ENCODE measurements around the gene PRMT1.
"Not testable (repeated sequence)": the region's sequence is repeated elsewhere in the genome, so short reads cannot be mapped to it uniquely, and the experiment has no call there.

Gene PRMT1

DNA sequence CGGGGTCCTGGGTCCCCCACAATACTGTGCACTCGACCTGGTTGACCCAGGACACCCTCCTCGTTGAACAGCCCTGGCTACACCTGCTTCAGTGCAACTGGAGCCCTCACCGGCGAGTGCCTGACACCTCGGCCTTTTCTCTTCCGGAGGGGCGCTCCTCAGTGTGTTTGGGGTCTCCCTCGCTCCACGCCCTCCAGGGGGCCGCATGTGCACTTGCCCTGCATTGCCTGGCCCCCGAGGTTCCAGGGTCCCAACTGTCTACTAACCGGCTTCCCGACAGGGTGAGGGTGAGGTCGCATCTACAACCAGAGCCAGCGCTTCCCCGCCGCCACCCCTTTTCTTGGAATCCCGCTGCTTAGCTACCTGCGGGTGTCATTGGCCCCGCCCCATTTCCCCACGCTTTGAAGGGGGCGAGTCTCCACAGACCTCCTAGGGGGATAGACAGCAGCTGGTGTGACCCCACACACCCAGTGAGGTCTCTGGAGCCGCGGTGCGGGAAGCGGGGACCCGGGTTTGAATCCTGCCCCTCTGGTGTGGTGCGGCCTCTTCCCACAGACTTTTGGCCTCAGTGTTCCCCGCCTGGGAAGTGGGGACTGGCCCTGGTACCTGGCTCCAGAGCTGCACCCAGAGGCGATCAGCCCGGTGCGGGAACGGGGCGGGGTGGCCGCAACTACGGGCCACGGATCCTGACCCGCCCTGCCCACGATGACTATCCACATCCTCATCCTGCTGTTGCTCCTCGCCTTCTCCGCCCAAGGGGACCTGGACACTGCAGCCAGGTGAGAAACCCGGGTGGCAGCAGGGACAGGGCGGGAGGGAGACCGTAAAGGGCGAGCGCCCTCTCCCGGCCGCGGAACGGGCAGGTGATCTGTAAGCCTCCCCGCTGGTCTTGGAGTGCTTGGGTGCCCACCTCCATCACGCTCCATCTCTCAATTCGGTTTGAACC is 12.3 kb downstream of the PRMT1 start, which contains the start of gene ADM5:
TSS of gene ADM5 (plus strand) at position 462 of the 946 bp plus-strand sequence. CDS start at position 706, 244 bp downstream.
- no peak for DNase-seq

DNA sequence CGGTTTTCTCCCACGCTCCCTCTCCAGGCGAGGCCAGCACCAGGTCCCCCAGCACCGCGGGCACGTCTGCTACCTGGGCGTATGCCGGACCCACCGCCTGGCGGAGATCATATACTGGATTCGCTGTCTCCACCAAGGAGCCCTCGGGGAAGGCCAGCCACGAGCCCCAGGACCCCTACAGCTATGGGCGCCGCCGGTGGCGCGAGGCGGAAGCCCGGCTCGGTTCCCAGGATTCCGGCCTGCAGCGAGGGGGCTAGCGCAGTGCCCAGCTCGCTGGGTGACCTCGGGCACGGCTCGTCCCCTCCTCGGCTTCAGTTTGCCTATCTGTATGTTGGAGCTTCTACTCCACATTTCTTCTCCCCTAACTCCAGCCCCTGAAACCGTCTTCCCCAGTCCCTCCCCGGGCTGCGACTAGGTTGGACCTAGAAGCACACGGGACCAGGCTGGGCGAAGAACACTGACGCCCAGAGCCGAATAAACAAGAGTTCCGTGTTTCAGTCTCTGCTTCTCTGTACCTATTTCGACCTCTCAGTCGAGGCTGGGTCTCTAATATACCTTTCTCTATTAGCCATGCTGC is 13.1 kb downstream of the PRMT1 start:
- no peak for DNase-seq

DNA sequence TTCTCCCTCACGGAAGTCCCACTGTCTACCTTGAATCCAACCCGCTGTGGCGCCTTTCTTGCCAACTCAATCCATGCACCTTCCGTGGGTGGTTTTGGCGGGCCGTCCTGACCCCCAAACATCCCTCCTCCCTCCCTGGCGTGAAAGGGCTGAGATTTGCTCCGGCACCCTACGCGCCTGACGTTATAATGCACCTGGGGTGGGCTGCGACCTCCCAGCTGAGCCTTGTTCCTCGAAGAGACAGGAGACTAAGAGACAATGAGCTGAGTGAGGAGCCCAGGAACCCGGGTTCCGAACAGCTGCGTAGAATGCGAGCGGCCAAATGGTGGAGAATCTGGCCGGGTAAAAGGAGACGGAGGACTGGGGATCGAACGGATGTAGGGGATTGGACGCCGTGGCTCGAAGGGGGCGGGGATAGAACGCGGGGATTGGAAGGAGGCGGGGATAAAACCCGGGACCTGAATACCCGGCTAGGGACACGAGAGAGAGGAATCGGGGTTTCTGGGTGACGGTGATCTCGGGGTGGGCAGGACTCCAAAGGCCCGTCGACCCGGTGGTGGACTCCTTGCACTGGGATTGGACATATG is 13.7 kb downstream of the PRMT1 start, which contains the start of gene CPT1C:
TSS of gene CPT1C (plus strand) at position 461 of the 587 bp plus-strand sequence. CDS start 1,137 bp downstream, outside the sequence.
- no peak for DNase-seq

DNA sequence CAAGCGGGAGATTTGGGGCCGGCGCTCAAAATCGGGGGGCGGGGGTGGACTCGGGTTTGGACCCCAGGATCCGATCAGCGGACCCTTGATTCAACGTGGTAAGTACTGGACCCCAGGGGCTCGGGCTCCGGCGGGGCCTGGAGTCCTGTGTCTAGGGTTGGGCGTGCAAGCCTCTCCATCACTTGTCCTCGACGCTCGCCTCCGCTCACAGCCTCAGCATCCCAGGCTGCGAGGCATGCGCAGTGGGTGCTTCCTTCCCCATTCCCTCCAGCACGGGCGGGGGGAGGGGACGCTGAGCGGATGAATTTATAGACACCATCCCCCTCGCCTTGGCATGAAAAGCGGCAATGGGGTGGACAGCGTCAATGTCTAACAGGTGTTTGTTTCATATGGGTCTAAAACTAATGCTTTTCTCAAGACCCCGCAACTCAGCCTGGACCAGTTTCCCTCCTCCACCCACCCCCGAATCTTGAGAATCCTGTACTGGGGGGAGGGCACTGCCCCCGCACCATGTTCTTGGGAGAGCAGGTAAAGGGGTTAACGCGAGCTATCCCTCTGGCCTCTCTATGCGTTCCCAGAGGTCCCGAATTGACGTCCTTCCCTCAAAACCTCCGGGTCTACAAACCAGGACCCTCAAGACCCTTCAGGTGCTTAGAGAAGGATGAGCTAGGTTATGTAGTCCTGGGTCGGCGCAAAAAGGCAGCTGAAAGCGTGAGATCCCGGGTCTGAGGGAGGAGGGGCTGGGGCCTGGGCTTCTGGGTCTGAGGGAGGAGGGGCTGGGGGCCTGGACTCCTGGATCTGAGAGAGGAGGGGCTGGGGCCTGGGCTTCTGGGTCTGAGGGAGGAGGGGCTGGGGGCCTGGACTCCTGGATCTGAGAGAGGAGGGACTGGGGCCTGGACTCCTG is 14.4 kb downstream of the PRMT1 start:
- DNase-seq, result no peak

DNA sequence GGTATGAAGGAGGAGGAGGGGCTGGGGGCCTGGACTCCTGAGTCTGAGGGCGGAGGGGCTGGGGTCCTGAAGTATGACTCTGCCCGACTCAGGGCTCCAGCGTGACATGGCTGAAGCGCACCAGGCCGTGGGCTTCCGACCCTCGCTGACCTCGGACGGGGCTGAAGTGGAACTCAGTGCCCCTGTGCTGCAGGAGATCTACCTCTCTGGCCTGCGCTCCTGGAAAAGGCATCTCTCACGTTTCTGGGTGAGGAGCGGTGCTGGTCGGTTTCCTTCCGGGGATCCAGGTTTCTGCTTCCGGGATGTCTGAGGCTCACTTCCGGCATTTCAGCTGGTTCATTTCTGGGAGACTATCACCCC is 15.1 kb downstream of the PRMT1 start:
- DNase-seq, result no peak

DNA sequence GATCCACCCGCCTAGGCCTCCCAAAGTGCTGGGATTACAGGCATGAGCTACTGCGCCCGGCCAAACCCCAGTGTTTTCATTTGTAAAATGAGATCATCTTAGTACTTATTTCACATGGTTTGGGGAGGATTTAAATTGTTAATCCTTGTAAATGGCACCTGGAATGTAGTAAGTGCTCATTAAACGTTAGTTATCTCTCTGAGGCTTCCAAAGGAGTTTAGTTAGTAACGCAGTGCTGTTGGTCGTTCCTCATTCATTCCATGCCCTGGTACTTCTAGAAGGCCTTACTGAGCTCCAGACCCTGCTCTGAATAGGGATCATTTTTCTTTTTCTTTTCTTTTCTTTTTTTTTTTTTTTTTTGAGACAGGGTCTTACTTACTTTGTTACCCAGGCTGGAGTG is 19.0 kb downstream of the PRMT1 start:
- DNase-seq, result no peak

DNA sequence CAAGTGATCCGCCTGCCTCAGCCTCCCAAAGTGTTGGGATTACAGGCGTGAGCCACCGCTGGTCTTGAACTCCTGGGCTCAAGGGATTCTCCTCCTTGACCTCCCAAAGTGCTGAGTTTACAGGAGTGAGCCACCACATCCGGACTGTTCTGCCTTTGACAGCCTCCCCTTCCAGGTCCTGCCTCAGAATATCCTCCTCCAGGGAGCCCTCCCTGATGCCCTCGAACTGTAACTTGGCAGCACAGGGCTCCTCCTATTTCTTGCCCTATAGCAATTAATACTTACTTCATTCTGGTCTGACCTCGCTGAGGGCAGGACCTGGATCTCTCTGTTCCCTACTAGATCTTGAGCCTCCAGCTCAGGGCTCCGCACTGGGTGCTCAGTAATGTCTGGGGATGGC is 19.8 kb downstream of the PRMT1 start:
- no peak for DNase-seq

DNA sequence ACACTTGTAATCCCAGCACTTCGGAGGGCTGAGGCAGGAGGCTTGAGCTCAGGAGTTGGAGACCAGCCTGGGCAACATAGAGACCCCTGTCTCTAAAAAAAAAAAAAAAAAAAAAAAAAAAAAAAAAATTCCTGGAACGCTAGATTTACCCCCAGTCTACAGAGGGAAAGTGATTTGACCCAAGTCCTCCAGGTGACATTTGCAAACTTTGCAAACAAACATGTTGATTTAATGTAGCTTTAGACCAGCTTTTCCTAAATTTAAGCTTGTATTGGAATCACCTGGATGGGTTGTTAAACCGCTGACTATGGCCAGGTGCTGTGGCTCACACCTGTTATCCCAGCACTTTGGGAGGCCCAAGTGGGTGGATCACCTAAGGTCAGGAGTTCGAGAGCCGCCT is 22.3 kb downstream of the PRMT1 start:
- no peak for DNase-seq

DNA sequence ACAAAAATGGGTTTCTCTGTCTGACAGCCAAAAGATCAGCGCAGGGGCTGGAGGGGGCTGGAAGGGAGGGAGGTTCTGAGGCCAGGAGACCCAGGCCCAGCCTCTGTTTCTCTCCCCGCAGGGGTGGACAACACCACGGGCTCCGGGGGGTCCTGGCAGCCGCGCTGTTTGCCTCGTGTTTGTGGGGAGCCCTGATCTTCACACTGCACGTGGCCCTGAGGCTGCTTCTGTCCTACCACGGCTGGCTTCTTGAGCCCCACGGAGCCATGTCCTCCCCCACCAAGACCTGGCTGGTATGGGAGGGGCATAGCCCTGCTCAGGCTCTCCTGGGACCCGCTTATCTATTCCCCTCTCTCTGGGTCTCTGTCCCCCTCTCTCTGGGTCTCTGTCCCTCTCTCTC is 23.5 kb downstream of the PRMT1 start:
- DNase-seq, result no peak

DNA sequence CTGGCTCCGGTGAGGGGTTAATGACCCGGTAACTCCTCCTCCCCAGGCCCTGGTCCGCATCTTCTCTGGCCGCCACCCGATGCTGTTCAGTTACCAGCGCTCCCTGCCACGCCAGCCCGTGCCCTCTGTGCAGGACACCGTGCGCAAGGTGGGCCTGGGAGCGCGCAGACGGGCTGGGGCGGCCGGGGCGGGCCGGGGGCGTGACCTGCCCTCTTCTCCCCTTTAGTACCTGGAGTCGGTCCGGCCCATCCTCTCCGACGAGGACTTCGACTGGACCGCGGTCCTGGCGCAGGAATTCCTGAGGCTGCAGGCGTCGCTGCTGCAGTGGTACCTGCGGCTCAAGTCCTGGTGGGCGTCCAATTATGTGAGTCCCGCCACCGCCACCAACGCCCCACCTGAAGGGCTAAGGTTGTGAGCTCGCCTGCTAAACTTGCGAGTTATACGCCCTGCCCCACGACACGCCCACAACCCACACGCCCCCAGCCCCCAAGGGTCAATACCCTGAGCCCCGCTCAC is 24.3 kb downstream of the PRMT1 start:
- DNase-seq, result no peak

- no peak for DNase-seq
Observed at GRCh38 chr19:49704888-49705642, 28.0 kb downstream of the PRMT1 start.

DNA sequence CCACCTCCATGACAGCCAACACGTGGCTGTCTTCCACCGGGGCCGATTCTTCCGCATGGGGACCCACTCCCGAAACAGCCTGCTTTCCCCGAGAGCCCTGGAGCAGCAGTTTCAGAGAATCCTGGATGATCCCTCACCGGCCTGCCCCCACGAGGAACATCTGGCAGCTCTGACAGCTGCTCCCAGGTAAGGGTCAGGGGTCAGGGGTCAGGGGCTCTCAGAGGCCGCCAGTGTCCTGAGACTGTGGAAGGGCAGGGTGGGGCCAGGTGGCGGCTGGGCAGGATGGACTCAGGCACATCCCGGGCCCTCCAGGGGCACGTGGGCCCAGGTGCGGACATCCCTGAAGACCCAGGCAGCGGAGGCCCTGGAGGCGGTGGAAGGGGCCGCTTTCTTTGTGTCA is 28.8 kb downstream of the PRMT1 start:
- DNase-seq, result no peak

DNA sequence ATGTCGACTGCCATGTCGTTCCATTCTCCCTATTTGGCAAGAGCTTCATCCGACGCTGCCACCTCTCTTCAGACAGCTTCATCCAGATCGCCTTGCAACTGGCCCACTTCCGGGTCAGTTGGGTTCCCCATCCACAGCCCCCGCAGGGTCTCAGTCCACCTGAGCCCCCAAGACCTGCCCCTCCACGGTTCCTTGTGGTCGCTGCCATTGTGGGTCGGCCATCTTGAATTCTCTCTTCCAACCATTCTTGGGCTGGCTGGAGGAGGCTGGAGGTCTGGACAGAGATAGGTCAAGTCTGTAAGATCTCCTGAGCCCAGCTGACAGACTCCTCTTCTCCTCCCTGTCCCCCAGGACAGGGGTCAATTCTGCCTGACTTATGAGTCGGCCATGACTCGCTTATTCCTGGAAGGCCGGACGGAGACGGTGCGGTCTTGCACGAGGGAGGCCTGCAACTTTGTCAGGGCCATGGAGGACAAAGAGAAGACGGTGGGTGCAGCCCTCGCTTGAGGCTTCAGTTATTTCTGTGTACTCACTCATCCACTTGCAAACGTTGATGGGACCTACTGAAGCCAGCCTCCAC is 33.4 kb downstream of the PRMT1 start:
- no peak for DNase-seq

- no peak for DNase-seq
Observed at GRCh38 chr19:49712397-49712859, 35.4 kb downstream of the PRMT1 start.

- DNase-seq, result no peak
Observed at GRCh38 chr19:49713236-49713845, 36.3 kb downstream of the PRMT1 start.

- DNase-seq, result no peak
Observed at GRCh38 chr19:49716154-49716553, 39.1 kb downstream of the PRMT1 start.

DNA sequence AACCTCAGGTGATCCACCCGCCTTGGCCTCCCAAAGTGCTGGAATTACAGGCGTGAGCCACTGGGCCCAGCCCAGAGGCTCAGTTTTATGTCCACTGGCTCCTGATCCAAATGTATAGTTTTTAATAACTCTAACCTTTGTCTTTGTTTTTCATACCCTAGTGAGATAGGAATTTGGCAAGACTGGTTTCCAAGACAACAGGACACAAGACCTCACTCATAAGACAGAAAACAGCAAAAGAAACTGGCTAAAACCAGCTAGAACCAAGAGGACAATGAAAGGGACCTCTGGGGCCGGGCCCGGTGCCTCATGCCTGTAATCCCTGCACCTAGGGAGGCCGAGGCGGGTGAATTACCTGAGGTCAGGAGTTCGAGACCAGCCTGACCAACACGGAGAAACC is 41.4 kb downstream of the PRMT1 start:
- no peak for DNase-seq

- DNase-seq, result no peak
Observed at GRCh38 chr19:49718991-49719390, 41.9 kb downstream of the PRMT1 start.

DNA sequence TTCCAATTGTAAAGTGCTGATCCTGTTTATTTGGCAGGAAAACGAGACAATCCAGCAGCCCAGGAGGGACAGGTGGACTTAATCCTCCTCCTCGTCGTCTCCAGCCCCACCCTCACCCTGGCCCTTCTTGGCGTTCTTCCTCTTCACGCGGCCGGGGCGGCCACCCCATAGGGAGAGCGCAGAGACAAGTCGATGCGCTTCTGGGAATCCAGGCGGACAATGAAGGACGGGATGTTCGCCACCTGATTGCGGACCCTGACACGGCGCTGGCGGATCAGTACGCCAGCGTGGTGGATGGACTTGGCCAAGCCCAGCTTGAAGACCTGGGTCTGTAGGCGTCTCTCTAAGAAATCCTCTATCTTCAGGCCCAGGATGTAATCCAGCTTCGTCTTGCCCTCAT is 42.3 kb downstream of the PRMT1 start:
- DNase-seq, result not testable (repeated sequence)

- no peak for DNase-seq
Observed at GRCh38 chr19:49727217-49728030, 50.4 kb downstream of the PRMT1 start.
